Right lobe of liver (tissue), 4 donors: Measurements from ENCODE around the gene CEMP1.
"Not testable (repeated sequence)": the region's sequence is repeated elsewhere in the genome, so short reads cannot be mapped to it uniquely, and the experiment has no call there.

Source experiments
- POLR2A ChIP-seq: fragments of 450-650 bp; IDR thresholded peaks from one replicate; pipeline ENCODE4 v1.6.1; 2017; ENCODE audit warnings: antibody characterized with exemption, mild to moderate bottlenecking
- TF ChIP-seq, protein P1 (sequence below), 4 donors: fragments of 200-600 bp in 3 of 4; fragments of 450-650 bp in 1 of 4; IDR thresholded peaks; one replicate each; pipeline versions ENCODE4 v1.5.1 to v1.8.0; 2016 to 2022; ENCODE audit warnings: antibody characterized with exemption in 4 of 4, mild to moderate bottlenecking in 2 of 4
- donor health status: DM: no; HTN: no; CAD: no.
- donor health status: DM: no; HTN: no; CAD: no.
- donor health status: DM: no; HTN: yes; CAD: no.

DNA sequence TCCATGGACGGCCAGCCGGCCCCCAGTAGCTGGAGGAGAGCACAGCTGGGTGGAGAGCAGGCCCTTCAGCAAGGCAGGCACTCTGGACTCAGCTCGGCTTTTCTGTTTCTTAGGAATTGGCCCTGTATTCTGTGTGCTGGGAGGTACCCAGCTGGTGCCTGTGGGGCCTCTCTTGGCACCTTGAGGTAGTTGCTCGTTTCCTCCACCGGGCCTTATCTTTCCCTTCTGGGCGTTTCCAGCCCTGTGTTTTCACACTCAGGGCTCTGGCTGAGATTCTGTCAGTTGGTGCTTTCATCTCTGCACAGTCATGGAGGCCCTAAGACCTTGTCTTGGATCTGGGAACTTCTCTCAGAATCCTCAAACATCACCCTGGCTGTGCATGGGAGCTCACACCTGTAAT is 36.3 kb upstream of the CEMP1 start:
- TF ChIP-seq, protein P1, sequence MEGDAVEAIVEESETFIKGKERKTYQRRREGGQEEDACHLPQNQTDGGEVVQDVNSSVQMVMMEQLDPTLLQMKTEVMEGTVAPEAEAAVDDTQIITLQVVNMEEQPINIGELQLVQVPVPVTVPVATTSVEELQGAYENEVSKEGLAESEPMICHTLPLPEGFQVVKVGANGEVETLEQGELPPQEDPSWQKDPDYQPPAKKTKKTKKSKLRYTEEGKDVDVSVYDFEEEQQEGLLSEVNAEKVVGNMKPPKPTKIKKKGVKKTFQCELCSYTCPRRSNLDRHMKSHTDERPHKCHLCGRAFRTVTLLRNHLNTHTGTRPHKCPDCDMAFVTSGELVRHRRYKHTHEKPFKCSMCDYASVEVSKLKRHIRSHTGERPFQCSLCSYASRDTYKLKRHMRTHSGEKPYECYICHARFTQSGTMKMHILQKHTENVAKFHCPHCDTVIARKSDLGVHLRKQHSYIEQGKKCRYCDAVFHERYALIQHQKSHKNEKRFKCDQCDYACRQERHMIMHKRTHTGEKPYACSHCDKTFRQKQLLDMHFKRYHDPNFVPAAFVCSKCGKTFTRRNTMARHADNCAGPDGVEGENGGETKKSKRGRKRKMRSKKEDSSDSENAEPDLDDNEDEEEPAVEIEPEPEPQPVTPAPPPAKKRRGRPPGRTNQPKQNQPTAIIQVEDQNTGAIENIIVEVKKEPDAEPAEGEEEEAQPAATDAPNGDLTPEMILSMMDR (IDR thresholded peaks at IDR 0.05) = not testable (repeated sequence)
- TF ChIP-seq POLR2A = not testable (repeated sequence)
